ENCODE data around the gene ASTE1.

GRCh38 chr3:131048030-131048429 is 21.4 kb upstream of the ASTE1 start:
- TF ChIP-seq CTCF (IDR thresholded peaks at IDR 0.05) (no peak), POLR2AphosphoS5 (IDR thresholded peaks at IDR 0.05) (no peak)
